Ovary (tissue), 3 donors: ENCODE results near the gene TCP11L1.

ENCODE experiments used
- CTCF ChIP-seq, 3 donors: fragments of 450-650 bp in 2 of 3; fragments of 200-600 bp in 1 of 3; IDR thresholded peaks; one replicate each; pipeline versions ENCODE4 v1.5.1 to v1.8.0; 2016 to 2022; ENCODE audit warnings: antibody characterized with exemption in 3 of 3, mild to moderate bottlenecking in 1 of 3
- EP300 ChIP-seq: sonication (generic); formaldehyde crosslinking; IDR thresholded peaks from one replicate; pipeline ENCODE4 v1.6.1; 2017; ENCODE audit warnings: antibody characterized with exemption
- POLR2A ChIP-seq: fragments of 450-650 bp; IDR thresholded peaks from one replicate; pipeline ENCODE4 v1.6.1; 2017; ENCODE audit warnings: antibody characterized with exemption, mild to moderate bottlenecking, moderate library complexity
- donor health status: DM: no; HTN: no; CAD: no.

GRCh38 chr11:33013755-33014154, 25.6 kb upstream of the TCP11L1 start:
- TF ChIP-seq POLR2A (no peak), CTCF (IDR thresholded peaks at IDR 0.05) (no peak), EP300 (no peak)
